Left lobe of liver (tissue), 2 donors: ENCODE data around the gene INSIG1. TPM values are rescaled to one million over a fixed set of nuclear protein-coding genes. Genes with fewer than 3 reads are reported as not detected.
A peak's percentile ranks its signal among the peaks of the same experiment; 100 is the strongest.

Experiments
- ATAC-seq: fragments of 200-7000 bp; cut with Tn5 transposase; one replicate; pipeline ENCODE4 v1.9.1; 2020; ENCODE audit warnings: mild to moderate bottlenecking, moderate library complexity
- DNase-seq: peaks from one replicate; pipeline ENCODE4 v3.0.0-alpha.2; 2020; ENCODE audit warnings: low spot score
- total RNA-seq: library from RNA; stranded (reverse); gene quantifications from one replicate; pipeline ENCODE4 v1.2.1, GENCODE V29; 2021
- donor health status: DM: no; HTN: no; CAD: no; lungs with moderate emphysema.
- donor health status: DM: no; HTN: yes; CAD: no.

INSIG1 gene
- total RNA-seq, 1 donor from 2014 or later: 208 TPM

DNA sequence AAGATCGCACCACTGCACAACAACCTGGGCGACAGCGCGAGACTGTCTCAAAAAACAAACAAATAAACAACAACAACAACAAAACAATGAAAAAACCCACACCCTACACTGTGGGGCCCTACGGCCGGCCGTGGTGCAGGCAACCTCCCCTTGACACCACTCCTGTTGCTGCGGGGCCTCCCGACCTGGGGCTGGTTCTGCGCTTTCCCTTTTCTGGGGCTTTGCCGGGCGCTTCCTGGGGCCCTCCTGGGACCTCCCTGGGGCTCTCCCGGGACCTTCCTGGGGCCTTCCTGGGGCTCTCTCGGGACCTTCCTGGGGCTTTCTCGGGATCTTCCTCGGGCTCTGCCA is 46.6 kb downstream of the INSIG1 start:
- no peak for ATAC-seq
- DNase-seq: no peak

DNA sequence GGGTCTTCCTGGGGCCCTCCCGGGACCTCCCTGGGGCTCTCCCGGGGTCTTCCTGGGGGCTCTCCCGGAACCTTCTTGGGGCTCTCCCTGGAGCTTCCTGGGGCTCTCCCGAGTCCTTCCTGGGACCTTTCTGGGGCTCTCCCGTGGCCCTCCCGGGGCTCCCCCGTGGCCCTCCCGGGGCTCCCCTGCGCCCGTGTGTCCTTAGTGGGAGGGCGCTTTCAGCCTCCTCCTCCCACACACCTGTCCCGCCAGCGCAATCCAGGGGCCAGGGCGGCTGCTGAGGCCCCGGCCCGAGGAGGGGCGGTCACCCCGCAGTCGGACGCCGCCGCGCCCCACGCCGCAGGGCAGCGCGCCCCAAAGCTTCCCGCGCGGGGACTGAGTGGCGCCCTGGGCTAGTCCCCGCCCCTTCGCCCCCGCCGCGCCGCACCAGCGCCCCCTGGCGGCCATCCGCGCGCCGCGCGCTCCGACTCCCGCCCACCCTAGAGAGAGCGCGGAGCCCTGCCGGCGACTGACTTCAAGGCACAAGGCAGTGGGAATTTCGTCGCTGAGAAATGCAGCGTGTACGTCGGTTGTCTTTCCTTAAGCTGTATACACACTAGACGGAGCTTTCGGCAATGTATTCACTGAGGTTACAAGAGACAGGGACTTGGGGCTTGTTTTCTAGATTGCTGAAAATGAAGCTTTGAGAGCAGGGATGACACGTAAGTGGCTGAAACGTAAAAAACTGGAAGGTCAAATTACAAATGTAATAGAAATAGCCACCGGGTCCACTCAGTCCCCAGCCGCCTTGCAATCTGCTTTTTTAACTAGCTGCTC is 47.1 kb downstream of the INSIG1 start:
- peak; percentile 99 for ATAC-seq

DNA sequence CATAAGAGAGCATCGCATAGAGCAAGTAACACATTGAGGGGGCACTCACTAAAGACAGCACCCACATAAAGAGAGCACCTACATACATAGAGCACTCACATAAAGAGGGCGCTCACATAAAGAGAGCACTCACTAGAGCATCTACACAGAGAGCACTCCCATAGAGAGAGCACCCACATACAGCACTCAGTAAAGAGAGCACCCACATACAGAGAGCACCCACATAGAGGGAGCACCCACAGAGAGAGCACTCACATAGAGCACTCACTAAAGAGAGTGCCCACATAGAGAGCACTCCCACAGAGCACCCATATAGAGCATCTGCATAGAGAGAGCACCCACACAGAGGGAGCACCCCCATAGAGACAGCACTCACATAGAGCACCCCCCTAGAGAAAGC is 47.8 kb downstream of the INSIG1 start:
- no peak for DNase-seq
- no peak for ATAC-seq

More for the DNA sequence above, 47.1 kb downstream of the INSIG1 start:
- peak; percentile 82 for DNase-seq

DNA sequence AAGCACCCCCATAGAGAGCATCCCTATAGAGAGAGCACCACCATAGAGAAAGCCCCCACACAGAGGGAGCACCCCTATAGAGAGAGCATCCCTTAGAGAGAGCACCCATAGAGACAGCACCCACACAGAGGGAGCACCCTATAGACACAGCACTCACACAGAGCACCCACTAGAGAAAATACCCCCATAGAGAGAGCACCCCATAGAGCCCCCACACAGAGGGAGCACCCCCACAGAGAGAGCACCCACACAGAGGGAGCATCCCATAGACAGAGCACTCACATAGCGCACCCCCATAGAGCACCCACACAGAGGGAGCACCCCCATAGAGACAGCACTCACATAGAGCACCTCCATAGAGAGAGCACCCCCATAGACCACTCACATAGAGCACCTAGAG is 48.6 kb downstream of the INSIG1 start:
- DNase-seq: no peak
- no peak for ATAC-seq

DNA sequence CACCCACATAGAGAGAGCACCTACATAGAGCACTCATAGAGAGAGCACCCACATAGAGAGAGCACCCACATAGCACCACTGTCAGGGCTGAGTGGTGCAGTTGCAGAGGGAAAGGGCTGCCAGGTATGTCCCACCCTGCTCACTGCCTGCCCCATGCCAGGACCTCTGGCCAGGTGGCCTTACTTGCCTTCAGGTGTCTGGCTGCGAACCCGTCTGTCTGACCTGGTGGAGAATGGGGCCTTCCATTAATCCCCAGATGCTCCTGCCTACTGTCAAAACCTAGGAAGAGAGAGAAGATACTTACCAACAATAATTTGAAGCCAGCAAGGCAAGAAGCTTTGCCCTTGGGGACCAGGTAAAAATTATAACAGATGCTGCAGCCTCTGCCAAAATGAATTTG is 51.1 kb downstream of the INSIG1 start:
- DNase-seq (no peak), ATAC-seq (no peak)

DNA sequence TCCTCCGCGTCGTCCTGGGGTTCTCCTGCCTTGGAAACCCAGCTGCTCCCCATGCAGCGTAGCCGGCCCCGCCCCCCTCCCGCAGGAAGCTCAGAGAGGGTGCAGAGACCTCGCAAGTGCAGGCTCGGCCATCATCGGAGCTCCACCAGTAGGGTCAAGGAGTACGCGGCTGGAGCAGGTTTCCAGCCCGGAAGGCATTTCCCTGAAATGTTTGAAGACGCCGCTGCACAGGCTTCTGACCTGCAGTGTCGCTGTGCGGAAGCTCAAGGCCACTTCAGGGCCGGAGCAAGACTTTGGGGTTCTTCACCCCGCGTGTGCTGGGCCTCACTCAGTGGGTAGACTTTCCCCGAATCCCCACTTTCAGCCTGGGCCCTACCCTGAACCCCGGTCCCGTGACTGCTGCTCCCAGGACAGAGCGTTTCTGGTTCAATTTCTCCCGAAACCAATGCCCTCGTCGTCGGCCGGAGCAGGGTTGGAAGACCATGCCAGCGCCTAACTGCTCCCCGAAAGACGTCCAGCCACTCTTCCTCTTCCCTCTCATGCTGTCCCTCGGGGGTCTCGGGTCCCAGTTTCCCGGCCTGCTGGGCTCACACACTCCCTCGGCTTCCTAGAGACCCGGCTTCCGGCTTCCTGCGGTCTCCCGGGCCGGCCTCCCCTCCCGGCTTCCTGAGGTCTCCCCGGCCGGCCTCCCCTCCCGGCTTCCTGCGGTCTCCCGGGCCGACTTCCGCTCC is 52.1 kb downstream of the INSIG1 start:
- ATAC-seq: no peak

DNA sequence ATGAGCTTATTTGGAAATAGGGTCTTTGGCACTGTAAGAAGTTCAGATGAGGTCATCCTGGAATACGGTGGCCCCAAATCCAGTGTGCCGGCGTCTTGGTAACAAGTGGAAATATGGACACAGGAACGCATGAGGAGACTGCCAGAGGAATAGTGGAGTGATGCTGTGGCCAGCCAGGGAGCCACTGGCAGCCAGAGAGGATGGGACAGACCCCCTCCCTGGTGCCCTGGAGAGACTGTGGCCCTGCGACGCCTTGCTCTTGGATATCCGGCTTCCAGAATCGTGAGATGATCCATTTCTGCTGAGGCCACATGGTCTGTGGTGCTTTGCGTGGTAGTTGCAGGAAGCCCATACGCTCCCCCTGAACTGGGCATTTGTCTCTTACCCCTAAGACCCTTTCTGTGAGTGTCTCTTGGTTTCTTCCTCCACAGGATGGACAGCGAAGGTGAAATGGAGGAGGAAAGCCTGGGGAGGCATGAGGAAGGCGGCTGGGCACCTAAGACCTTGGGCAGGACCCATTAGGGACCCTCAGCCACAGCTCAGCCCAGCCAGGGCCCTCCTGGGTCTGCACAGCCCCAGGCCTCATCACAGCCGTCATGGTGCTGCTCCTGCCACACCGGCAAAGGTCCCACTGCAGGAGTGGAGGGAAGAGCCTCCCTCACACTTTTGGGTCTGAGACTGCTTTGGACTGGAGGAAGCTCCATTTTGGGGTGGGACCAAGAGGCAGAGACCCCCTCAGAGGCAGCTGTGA is 53.6 kb downstream of the INSIG1 start:
- no peak for DNase-seq

More for the DNA sequence above, 52.1 kb downstream of the INSIG1 start:
- no peak for DNase-seq

DNA sequence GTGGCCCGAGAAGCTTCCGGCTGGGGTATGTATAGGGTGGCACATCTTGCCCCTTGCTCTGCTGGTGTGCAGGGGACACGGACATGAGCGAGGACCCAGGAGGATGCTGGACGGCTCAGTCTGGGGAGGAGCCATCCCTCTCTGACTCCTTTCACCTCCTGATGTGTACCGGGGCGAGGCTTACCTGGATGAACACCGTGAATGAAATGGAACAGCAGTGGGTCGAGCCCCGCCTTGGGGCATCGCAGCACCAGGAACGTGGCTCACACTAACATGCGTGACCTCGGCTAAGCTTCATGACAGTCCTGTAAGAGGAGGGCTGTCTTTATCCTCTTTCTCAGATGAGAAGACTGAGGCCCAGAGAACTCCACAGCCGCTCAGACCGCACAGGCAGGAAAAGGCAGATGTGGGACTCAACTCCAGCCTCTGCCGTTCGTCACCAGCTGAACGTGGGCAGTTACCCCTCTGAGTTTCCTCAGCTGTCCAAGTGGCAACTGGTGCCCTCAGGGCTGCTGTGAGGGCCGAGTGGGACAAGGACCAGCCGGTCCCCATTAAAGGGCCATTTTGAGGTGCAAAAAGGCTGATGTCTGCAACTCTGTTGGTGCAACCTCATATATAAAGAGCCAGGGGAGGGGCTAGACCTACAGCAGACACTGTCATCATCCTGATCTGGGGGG is 54.5 kb downstream of the INSIG1 start:
- ATAC-seq (no peak), DNase-seq (no peak)

More for the DNA sequence above, 53.6 kb downstream of the INSIG1 start:
- ATAC-seq: no peak

DNA sequence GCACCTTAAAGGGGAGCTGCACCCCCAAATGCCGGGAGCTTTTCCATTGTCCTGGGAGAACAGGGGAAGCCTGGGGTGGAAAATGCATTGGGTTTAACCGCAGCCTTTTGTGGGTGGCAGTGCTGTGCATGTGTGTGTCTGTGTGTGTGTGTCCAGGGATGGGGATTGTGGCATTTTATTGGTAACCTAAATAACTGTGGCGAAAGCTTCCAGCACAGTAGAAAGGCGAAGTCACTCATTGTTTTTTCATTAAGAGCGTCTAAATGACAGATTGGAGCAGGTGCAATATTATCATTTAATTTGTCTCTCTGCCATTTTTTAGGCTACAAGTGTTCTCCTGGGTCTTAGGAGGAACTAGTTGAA is 55.1 kb downstream of the INSIG1 start:
- ATAC-seq: no peak
- no peak for DNase-seq

DNA sequence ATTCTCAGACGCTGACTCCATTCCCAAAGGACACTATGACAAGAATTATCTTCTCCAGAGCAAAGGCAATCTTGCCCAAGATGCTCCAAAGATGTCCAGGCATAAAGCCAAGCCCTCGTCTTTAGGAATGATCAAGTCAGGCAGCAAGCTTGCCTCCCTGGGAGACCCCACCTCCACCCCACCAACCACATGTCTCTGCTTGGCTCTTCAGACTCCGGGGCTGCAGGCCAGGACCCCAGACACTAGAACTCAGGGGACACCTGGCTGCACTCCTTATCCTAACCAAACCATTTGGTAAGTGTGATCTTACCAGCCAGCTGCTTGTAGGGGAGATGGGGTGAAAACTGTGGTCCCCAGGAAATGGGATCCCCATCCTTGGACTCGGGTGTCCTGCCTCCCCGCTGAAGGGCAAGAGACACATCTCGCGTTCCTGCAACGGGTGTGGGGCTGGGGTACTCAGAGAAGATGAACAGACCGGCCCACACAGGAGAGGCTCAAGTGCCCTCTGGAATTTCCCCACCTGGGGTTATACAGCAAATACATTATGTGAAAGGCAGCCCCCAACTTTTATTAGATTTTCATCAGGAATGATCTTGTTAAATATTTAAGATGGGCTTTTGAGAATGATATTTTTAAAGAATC is 55.7 kb downstream of the INSIG1 start:
- ATAC-seq: no peak
- DNase-seq: no peak

DNA sequence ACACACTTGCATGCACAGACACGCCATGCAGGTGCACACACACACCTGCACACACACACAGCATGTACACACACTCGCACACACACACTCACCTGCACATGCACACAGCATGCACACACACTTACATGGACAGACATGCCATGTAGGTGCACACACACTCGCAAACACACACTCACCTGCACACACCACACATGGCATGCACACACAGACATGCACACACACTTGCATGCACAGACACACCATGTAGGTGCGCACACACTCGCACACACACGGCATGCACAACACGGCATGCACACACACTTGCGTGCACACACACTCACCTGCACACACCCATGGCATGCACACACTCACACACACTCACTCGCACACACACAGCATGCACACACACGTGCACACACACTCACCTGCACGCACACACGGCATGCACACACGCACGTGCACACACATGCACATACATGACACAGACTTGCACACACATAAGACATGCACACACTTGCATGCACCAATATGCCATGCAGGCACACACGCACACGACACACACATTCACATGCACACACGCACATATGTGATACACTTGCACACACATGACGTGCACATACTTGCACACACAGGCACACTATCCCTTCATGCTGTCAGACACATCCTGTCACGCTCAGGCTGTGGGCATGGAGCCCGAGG is 56.8 kb downstream of the INSIG1 start:
- ATAC-seq (no peak), DNase-seq (no peak)

DNA sequence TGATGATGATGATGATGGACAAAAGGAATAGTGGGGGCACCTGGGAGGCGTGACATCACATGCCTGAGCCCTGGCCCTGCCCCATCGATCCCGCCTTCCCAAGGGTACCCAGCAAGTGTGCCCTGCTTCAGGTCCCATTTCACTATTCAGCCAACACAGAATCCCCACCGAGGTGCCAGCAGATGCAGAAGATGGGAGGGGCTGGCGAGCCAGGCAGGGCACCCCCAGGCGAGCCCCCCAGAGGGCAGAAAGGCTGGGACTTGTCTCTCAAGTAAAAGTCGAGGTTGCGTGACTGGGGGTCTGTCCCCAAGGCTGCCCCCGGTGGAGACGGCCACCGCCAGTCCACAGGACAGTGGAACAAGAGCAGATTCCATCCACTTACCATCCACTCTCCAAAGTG is 57.5 kb downstream of the INSIG1 start:
- ATAC-seq: no peak
- no peak for DNase-seq

DNA sequence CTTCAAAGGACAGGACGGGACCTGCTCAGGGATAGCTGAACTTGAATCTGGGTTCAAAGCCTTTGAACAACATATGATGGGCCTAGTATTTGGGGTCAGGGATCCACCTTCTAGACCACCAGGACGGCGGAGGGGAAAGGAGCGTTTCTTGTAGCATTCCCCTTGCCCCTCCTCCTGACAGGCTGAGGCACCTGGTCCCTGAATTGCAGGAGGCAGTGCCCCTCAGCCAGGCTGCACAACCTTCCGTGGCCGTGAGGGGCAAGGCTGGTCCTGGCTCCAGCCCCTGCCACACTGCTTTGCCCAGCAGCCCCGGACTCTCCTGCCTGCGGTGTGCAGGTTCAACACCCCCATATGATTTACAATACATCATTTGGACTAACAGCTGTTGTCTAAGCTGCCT is 58.1 kb downstream of the INSIG1 start:
- DNase-seq: no peak

DNA sequence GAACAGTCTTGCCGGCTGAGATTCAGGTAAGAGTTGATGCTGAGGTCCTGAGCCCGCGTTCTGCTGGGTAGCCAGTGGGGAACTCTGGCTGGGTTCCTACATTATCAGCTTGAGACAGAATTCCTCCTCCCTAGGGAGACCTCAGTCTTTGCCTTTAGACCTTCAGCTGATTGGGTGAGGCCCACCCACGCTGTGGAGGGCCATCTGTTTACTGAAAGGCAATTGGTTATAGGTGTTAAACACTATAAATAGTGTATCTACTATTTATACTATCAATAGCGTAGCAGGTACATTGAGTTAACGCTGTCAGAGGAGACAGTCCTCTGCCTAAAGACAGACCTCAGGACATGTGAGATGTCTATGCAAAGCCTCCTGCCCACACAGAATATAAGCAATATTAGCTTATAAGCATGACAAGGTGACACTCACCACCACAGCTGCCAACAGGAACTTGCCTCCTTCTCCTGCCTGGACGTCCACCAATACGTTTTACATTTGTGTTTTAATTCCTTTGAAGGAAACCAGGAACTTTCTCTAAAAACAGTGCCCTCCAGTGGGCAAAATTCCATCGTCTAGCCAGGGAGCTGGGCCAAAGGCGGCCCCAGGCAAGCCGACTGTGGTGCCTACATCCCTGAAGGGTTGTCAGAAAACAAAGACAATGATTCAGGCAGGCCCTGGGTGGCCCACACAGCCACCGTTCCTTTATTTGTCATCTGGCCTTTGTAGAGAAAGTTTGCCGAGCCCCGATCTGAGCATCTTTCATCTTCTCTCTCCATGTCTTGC is 58.8 kb downstream of the INSIG1 start:
- ATAC-seq (peak; percentile 63), DNase-seq (no peak)

More for the DNA sequence above, 58.1 kb downstream of the INSIG1 start:
- no peak for ATAC-seq

DNA sequence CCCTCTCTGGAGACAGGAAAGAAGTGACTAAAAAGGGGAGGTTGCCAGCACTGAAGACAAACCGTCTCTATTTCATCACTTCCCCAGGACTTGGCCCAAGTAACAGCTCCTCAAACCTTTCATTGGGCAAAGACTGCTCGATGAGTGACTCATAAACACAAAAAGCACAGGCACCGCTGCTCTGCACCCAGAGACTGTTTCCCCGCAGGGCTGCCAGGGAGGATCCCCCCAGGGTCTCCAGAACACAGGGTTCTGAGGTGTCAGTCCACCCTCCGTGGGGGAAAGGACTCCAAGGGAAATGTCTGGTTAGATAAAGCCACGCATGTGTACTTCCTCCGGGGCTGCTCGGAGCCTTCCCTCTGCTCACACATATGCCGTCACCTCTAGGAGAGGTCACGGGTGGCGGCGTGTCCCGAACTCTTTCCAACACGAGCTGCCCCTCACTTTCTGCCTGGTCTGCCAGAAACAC is 59.9 kb downstream of the INSIG1 start:
- no peak for DNase-seq

DNA sequence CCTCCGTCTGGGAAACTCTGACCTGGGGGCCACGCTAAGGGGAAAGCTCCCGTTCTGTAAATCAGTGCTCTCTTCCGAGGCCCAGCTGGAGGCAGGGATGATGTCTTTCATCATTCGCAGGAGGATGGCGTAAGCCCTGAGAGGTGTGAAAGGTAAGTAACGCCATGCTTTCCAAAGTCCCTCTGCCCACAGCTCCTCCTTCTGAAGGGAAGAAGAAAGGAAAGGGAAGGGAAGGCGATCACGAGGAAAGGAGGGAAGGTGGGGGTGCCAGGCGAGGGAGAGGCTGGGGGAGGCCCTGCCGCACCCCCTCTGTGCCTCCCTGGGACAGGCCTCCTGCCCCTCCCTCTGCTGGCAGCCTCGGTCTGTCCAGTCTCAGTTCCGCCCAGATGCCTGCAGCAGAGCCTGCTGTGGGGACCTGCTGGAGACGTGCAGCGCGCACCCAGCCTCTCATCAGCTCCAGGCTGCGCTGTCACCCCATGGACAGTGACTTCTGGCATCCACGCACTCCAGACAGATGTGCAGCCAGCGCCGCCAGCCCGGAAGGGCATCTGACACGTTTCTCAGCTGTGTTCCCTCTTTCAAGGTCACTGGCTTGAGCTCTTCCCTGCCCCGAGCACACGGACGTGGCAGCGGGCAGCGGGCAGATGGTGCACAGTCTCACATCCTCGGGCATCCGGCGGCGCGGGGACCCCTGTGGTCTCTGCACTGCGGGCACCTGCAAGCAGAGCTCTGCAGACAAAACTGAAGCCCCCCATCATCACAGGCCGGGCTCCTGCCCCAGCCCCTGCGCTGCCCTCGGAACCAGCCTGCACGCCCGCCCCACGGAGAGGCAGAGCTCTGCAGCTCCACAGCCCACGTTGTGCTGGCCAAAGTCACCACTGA is 60.6 kb downstream of the INSIG1 start:
- DNase-seq: no peak
- ATAC-seq: no peak

More for the DNA sequence above, 59.9 kb downstream of the INSIG1 start:
- no peak for ATAC-seq

DNA sequence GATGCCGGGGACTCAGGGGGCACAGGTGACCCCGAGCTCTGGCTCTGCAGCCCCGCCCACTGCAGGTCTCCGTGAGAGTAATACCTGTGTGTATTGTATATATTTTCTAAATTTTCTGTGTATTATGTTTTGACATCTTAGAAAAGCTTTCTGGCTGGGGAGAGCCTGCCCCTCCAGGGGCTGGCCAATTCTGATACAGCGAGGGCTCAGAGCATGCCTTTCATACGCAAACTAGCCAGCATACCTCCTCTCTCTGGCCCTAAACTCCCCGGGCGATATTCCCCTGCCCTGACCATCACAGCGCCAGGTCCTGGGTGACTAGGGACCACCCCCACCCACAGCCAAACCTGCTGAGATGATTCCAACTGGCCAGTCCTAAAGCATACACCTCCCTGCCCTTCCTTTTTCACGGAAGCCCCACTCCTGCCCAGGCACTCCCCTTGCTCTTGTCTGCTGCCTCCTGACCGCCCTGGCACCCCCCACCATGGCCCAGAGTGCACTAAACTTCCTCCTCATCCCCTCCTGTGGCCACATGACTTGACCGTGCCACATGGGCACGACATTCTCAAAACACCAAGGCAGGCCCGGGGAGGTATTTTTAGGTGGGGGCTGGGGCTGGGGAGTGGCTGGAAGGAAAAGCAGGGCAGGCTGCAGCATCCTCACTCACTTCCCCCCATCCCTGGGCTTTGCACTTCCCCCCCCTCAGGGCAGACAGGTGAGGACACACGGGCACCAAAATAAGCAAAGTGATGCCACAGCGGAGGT is 61.5 kb downstream of the INSIG1 start:
- DNase-seq (no peak), ATAC-seq (no peak)
